NCI-H2107 treated with DMSO at 0.1 percent for 48 hours (cell line): ENCODE data around the gene TEX10.
"Not testable (repeated sequence)": the region's sequence is repeated elsewhere in the genome, so short reads cannot be mapped to it uniquely, and the experiment has no call there.

Experiments used
- DNase-seq: peaks from one replicate; lab custom pipeline; 2025; ENCODE audit not compliant: unreplicated experiment; lab: John Stamatoyannopoulos, UW

Gene TEX10

GRCh38 chr9:100352727-100353505 is at the start of gene TEX10:
Gene TEX10 (minus strand): TSS chr9:100352942. CDS start chr9:100349363, 3,579 bp downstream.
- peak; percentile 70 for DNase-seq

GRCh38 chr9:100401042-100401441 is 48.3 kb upstream of the TEX10 start:
- no peak for DNase-seq

- DNase-seq: no peak
Observed at GRCh38 chr9:100397529-100398266, 45.0 kb upstream of the TEX10 start.

GRCh38 chr9:100396769-100397168 is 44.0 kb upstream of the TEX10 start:
- DNase-seq: no peak

- DNase-seq: no peak
Observed at GRCh38 chr9:100394816-100395215, 42.1 kb upstream of the TEX10 start.

- DNase-seq: no peak
Observed at GRCh38 chr9:100394032-100394695, 41.4 kb upstream of the TEX10 start.

GRCh38 chr9:100392989-100393388 is 40.2 kb upstream of the TEX10 start:
- not testable (repeated sequence) for DNase-seq

- no peak for DNase-seq
Observed at GRCh38 chr9:100379862-100380261, 27.1 kb upstream of the TEX10 start.

GRCh38 chr9:100377015-100377414 is 24.3 kb upstream of the TEX10 start:
- DNase-seq: no peak

GRCh38 chr9:100375658-100376057 is 22.9 kb upstream of the TEX10 start:
- no peak for DNase-seq

GRCh38 chr9:100372648-100373047 is 19.9 kb upstream of the TEX10 start:
- no peak for DNase-seq

- no peak for DNase-seq
Observed at GRCh38 chr9:100370064-100370723, 17.5 kb upstream of the TEX10 start.

- DNase-seq: no peak
Observed at GRCh38 chr9:100368672-100369071, 15.9 kb upstream of the TEX10 start.

- no peak for DNase-seq
Observed at GRCh38 chr9:100366121-100366520, 13.4 kb upstream of the TEX10 start.

GRCh38 chr9:100364013-100364412 is 11.3 kb upstream of the TEX10 start:
- no peak for DNase-seq

- DNase-seq: no peak
Observed at GRCh38 chr9:100359057-100359456, 6.3 kb upstream of the TEX10 start.

- DNase-seq: no peak
Observed at GRCh38 chr9:100357501-100357900, 4.8 kb upstream of the TEX10 start.

- no peak for DNase-seq
Observed at GRCh38 chr9:100355561-100355960, 2.8 kb upstream of the TEX10 start.

GRCh38 chr9:100354121-100354800 is 1.5 kb upstream of the TEX10 start:
- no peak for DNase-seq

GRCh38 chr9:100352201-100352726 is 478 bp downstream of the TEX10 start:
- DNase-seq: no peak
